ENCODE results near the gene CENPB. TPM values are rescaled to one million over a fixed set of nuclear protein-coding genes. Genes with fewer than 3 reads are reported as not detected.

CENPB gene
- total RNA-seq, 1 experiment from 2014 or later: 108 TPM

DNA sequence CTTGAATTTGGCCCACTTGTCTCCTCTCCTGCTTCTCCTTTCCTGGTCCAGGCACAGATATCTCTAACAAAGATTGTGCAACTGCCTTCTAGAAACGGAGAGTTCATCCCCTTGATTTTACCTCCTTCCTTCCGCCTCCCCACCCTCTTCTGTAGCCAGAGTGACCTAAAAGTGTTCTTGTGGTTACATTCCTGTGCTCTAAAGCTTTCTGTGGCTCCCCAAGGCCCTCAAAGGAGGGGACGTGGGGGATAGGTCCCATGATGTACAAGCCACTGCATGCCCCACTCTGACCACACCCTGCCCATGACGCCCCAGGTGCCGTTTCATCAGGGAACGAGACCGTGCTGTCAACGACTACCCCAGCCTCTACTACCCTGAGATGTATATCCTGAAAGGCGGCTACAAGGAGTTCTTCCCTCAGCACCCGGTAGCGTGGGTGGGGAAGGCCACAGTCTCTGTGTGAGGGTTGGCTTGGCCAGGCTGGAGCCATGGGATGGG lies 17.8 kb upstream of the CENPB start:
- intact Hi-C loops (cut with micrococcal nuclease; ENCODE audit: unreplicated experiment): no loop called here
- Histone ChIP-seq H3K27me3 (replicated peaks; ENCODE audit: insufficient read depth, low read depth, low read length, poor library complexity) (no peaks in the 10 kb centered on the region), H3K4me1 (ENCODE audit: insufficient read depth, low read length, poor library complexity, severe bottlenecking) (peaks cover 23% of the 10 kb centered on the region), H3K4me3 (ENCODE audit: low read depth, low read length, poor library complexity, severe bottlenecking) (no peak overlapping the region), H3K36me3 (ENCODE audit: insufficient read depth, low read length, poor library complexity, severe bottlenecking) (peaks cover 74% of the 10 kb centered on the region), H3K27ac (ENCODE audit: low read depth, low read length, poor library complexity, severe bottlenecking) (peak overlapping the region; percentile 54), H3K9me3 (ENCODE audit: low read depth, low read length, poor library complexity, severe bottlenecking) (no peaks in the 10 kb centered on the region)
- BruUV-seq (replicated peaks): no TSS peak
- TF ChIP-seq EZH2 (IDR thresholded peaks at IDR 0.05; ENCODE audit: borderline replicate concordance, low read depth, low read length, poor library complexity, severe bottlenecking): no peak
- TF ChIP-seq, protein P1, sequence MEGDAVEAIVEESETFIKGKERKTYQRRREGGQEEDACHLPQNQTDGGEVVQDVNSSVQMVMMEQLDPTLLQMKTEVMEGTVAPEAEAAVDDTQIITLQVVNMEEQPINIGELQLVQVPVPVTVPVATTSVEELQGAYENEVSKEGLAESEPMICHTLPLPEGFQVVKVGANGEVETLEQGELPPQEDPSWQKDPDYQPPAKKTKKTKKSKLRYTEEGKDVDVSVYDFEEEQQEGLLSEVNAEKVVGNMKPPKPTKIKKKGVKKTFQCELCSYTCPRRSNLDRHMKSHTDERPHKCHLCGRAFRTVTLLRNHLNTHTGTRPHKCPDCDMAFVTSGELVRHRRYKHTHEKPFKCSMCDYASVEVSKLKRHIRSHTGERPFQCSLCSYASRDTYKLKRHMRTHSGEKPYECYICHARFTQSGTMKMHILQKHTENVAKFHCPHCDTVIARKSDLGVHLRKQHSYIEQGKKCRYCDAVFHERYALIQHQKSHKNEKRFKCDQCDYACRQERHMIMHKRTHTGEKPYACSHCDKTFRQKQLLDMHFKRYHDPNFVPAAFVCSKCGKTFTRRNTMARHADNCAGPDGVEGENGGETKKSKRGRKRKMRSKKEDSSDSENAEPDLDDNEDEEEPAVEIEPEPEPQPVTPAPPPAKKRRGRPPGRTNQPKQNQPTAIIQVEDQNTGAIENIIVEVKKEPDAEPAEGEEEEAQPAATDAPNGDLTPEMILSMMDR (conservative IDR thresholded peaks at IDR 0.05; ENCODE audit: low read depth, low read length): no peak
- ChIA-PET CTCF (no interaction called here), POLR2A (ENCODE audit: low non-redundant PET) (no interaction called here)
- DNase-seq (ENCODE audit: low spot score): no peak

DNA sequence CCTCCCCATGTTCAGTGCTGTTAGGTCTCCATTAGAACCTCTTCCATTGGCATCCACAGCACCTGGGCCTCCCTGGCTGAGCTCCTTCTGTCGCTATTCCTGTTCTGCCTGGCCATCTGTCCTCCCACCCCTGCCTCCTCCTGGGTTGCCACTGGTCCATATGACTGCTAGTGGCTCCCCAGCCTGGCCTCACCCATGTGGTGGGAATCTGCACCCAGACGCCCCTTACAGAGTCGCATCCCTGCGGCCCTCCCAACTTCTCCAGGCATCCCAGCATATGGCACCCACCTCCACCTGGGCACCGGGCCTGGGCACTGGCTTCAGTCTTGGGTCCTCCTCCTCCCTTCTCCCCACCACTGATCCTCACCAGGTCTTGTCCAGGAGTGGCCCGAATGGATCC lies 17.3 kb upstream of the CENPB start:
- H3K27me3 ChIP-seq (replicated peaks; ENCODE audit: insufficient read depth, low read depth, low read length, poor library complexity): no peaks in the 10 kb centered on the region
- BruUV-seq (replicated peaks): no TSS peak
- peaks cover 78% of the 10 kb centered on the region for H3K36me3 ChIP-seq (ENCODE audit: insufficient read depth, low read length, poor library complexity, severe bottlenecking)
- no peak for DNase-seq (ENCODE audit: low spot score)
- peaks cover 28% of the 10 kb centered on the region for H3K4me1 ChIP-seq (ENCODE audit: insufficient read depth, low read length, poor library complexity, severe bottlenecking)
- ChIA-PET CTCF (no interaction called here), POLR2A (ENCODE audit: low non-redundant PET) (no interaction called here)
- intact Hi-C loops (cut with micrococcal nuclease; ENCODE audit: unreplicated experiment): no loop called here
- H3K4me3 ChIP-seq (ENCODE audit: low read depth, low read length, poor library complexity, severe bottlenecking): no peak overlapping the region
- H3K27ac ChIP-seq (ENCODE audit: low read depth, low read length, poor library complexity, severe bottlenecking): peak overlapping the region; percentile 54
- H3K9me3 ChIP-seq (ENCODE audit: low read depth, low read length, poor library complexity, severe bottlenecking): no peaks in the 10 kb centered on the region
- no peak for TF ChIP-seq EZH2 (IDR thresholded peaks at IDR 0.05; ENCODE audit: borderline replicate concordance, low read depth, low read length, poor library complexity, severe bottlenecking)
- TF ChIP-seq, protein P1 (conservative IDR thresholded peaks at IDR 0.05; ENCODE audit: low read depth, low read length): no peak

DNA sequence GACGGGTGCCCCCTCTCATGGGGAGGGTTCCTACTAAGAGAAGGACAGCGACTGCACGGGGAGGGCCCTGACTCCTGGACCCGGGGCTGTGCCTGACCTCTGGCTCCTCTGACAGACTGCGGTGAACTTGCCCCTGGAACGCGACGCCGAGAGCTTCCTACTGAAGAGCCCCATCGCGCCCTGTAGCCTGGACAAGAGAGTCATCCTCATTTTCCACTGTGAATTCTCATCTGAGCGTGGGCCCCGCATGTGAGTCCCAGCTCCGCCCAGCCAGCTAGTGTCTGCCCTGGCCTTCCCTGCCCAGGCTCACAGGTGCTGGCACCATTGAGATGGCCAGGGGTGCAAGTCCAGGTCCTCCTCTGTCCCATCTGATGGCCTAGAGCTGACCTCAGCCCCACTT lies 16.7 kb upstream of the CENPB start:
- Histone ChIP-seq H3K9me3 (ENCODE audit: low read depth, low read length, poor library complexity, severe bottlenecking) (no peaks in the 10 kb centered on the region), H3K27me3 (replicated peaks; ENCODE audit: insufficient read depth, low read depth, low read length, poor library complexity) (no peaks in the 10 kb centered on the region), H3K4me1 (ENCODE audit: insufficient read depth, low read length, poor library complexity, severe bottlenecking) (peaks cover 32% of the 10 kb centered on the region), H3K36me3 (ENCODE audit: insufficient read depth, low read length, poor library complexity, severe bottlenecking) (peaks cover 84% of the 10 kb centered on the region), H3K4me3 (ENCODE audit: low read depth, low read length, poor library complexity, severe bottlenecking) (no peak overlapping the region), H3K27ac (ENCODE audit: low read depth, low read length, poor library complexity, severe bottlenecking) (no peak overlapping the region)
- POLR2A ChIA-PET (ENCODE audit: low non-redundant PET): no interaction called here
- intact Hi-C loops (cut with micrococcal nuclease; ENCODE audit: unreplicated experiment): no loop called here
- CTCF ChIA-PET: no interaction called here
- DNase-seq (ENCODE audit: low spot score): no peak
- TF ChIP-seq, protein P1 (conservative IDR thresholded peaks at IDR 0.05; ENCODE audit: low read depth, low read length): no peak
- TF ChIP-seq EZH2 (IDR thresholded peaks at IDR 0.05; ENCODE audit: borderline replicate concordance, low read depth, low read length, poor library complexity, severe bottlenecking): no peak
- no TSS peak for BruUV-seq (replicated peaks)
